ENCODE results near the gene CD38. TPM values are rescaled to one million over a fixed set of nuclear protein-coding genes. Genes with fewer than 3 reads are reported as not detected.

The CD38 gene
- total RNA-seq, 4 donors from 2014 or later, result 0.26 to 4.6 (median 1.6) TPM

DNA sequence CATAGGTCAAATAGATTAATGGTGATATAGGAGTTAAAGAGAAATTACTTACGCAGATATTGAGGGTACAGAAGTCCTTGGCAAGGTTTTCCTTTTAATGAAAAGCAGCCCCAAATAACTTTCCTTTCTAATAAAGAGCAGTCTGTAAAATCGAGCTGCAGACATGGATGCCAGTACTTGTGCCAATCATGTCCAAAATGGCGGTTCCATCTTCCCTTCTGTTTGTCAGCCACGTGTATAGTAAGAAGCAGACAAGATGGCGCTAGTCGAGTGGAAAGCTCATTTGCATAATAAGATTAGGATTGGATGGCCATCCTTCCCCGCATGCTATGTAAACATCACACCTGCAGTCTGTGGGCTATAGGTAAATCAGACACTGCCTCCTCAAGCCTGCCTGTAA lies 92.0 kb downstream of the CD38 start:
- DNase-seq, result no peak
- TF ChIP-seq POLR2A (IDR thresholded peaks at IDR 0.05), result no peak
- TF ChIP-seq, protein P1, sequence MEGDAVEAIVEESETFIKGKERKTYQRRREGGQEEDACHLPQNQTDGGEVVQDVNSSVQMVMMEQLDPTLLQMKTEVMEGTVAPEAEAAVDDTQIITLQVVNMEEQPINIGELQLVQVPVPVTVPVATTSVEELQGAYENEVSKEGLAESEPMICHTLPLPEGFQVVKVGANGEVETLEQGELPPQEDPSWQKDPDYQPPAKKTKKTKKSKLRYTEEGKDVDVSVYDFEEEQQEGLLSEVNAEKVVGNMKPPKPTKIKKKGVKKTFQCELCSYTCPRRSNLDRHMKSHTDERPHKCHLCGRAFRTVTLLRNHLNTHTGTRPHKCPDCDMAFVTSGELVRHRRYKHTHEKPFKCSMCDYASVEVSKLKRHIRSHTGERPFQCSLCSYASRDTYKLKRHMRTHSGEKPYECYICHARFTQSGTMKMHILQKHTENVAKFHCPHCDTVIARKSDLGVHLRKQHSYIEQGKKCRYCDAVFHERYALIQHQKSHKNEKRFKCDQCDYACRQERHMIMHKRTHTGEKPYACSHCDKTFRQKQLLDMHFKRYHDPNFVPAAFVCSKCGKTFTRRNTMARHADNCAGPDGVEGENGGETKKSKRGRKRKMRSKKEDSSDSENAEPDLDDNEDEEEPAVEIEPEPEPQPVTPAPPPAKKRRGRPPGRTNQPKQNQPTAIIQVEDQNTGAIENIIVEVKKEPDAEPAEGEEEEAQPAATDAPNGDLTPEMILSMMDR (IDR thresholded peaks at IDR 0.05), result no peak
- H3K27ac ChIP-seq, result no peak overlapping the region

DNA sequence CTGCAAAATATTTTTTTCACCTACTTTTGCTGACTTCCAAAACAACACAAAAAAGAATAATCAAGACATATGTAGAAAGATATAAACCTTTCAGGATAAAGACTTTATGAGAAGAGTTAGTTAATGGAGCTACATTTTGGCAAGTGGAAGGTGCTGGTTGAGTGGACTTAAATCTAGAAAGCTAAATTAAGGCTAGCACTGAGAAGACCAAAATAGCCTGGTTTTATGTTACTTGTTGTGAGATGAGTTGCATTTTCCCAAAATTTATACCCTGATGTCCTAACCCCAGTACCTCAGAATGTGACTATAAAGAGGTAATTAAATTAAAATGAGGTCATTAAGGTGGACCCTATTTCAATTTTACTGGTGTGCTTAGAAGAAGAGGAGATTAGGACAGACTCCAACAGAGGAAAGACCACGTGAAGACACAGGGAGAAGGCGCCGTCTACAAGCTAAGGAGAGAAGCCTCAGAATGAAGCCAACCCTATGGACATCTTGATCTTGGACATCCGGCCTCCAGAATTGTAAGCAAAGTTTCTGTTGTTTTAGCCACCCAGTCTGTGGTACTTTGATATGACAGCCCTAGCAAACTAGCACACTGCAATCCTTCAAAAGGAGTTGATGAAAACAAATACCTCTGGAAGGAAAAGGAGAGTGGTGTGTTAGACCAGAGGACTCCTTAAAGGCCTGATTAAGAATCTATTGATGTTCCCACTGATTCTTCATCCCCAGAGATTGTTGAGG lies 93.0 kb downstream of the CD38 start:
- intact Hi-C loops (cut with DNase I; ENCODE audit: low total_unique reads), result no loop called here
- TF ChIP-seq, protein P1 (IDR thresholded peaks at IDR 0.05), result no peak
- TF ChIP-seq POLR2A (IDR thresholded peaks at IDR 0.05), result no peak
- no peak for DNase-seq
- Histone ChIP-seq H3K4me1 (no peaks in the 10 kb centered on the region), H3K4me3 (no peak overlapping the region), H3K9me3 (no peaks in the 10 kb centered on the region), H3K36me3 (no peaks in the 10 kb centered on the region), H3K27me3 (no peaks in the 10 kb centered on the region), H3K27ac (no peak overlapping the region)

More for the DNA sequence above, 92.0 kb downstream of the CD38 start:
- Histone ChIP-seq H3K36me3 (no peaks in the 10 kb centered on the region), H3K9me3 (no peaks in the 10 kb centered on the region), H3K4me1 (no peaks in the 10 kb centered on the region), H3K4me3 (no peak overlapping the region), H3K27me3 (no peaks in the 10 kb centered on the region)
- intact Hi-C loops (cut with DNase I; ENCODE audit: low total_unique reads), result no loop called here

DNA sequence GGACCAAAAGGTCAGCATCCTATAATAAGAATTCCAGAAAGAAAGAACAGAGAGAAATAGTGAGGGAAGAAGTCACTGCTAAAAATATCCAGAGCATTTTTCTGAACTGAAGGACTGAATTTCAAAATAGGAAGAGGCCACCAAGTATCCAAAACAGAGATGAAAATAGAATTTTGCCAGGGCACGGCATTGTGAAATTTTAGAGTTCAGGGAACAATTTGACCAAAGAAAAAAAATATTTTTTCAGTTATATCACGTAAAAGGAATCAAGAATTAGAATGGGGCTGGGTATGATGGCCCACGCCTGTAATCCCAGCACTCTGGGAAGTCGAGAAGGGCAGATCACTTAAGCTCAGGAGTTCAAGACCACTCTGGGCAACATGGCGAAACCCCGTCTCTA lies 95.0 kb downstream of the CD38 start:
- no peak overlapping the region for H3K27ac ChIP-seq
- H3K36me3 ChIP-seq, result no peaks in the 10 kb centered on the region
- H3K27me3 ChIP-seq, result no peaks in the 10 kb centered on the region
- no peak for DNase-seq
- intact Hi-C loops (cut with DNase I; ENCODE audit: low total_unique reads), result no loop called here
- no peak overlapping the region for H3K4me3 ChIP-seq
- no peaks in the 10 kb centered on the region for H3K9me3 ChIP-seq
- no peak for TF ChIP-seq POLR2A (IDR thresholded peaks at IDR 0.05)
- TF ChIP-seq, protein P1 (IDR thresholded peaks at IDR 0.05), result no peak
- H3K4me1 ChIP-seq, result no peaks in the 10 kb centered on the region

DNA sequence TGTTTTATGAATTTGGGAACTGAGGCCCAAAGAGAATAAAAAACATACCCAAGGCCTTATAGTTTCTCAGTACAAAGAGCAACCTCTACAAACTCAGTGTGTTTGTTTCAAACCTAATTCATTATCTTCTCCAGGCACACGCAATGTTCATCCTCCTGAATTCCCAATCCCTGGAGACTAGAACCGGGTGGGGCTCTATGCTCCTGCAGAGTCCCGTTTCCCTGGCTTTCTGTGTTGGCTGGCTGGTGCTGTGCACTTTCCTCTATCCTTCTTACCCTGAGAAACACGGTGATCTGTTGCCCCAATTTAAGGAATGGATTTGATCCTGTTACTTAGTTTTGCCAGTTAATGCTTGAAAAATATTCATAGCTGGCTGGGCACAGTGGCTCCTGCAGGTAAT lies 96.5 kb downstream of the CD38 start:
- Histone ChIP-seq H3K9me3 (no peaks in the 10 kb centered on the region), H3K27me3 (no peaks in the 10 kb centered on the region), H3K4me3 (no peak overlapping the region), H3K27ac (no peak overlapping the region), H3K4me1 (no peaks in the 10 kb centered on the region), H3K36me3 (no peaks in the 10 kb centered on the region)
- no peak for DNase-seq
- TF ChIP-seq, protein P1 (IDR thresholded peaks at IDR 0.05), result no peak
- intact Hi-C loops (cut with DNase I; ENCODE audit: low total_unique reads), result no loop called here

DNA sequence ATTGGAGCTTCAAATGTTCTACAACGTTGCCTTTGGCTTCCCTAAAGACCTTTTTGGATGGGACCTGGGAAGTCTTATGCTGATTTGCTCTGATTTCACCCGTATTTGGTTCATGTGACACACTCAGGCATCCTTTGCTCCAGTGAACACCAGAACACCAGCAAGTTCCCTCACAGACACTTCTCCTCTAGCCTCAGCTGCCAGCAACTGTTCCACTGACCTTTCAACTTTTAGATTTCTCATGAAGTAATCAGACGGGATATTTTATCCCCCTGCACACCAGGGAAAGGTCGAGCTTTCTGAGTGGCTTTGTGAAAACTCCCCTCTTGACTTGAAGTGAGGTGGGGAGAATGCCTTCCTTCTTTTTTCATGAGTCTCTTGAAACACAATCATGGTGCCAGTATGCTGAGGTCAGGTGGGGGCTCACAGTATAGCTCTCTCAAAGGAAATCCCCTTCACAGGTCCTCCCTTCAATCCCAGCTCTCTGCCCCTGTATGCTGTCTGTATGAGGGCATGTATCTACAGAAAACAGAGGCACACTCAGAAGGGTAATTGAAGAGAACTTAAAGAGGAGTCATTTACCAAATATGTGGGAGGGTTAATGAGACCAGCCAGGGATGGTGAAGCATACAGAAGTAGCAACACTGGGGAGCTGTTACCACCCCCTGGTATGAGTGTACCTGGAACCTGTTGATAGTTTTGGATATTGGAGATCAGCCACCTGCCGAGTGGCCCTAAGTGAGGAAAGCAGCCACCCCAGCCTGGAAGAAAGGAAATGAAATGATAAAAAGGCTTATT lies 97.7 kb downstream of the CD38 start:
- no peak for TF ChIP-seq POLR2A (IDR thresholded peaks at IDR 0.05)
- TF ChIP-seq, protein P1 (IDR thresholded peaks at IDR 0.05), result no peak

More for the DNA sequence above, 97.7 kb downstream of the CD38 start:
- Histone ChIP-seq H3K27me3 (no peaks in the 10 kb centered on the region), H3K36me3 (no peaks in the 10 kb centered on the region), H3K9me3 (no peaks in the 10 kb centered on the region), H3K4me1 (no peaks in the 10 kb centered on the region), H3K27ac (no peak overlapping the region), H3K4me3 (no peak overlapping the region)
- DNase-seq, result no peak
- intact Hi-C loops (cut with DNase I; ENCODE audit: low total_unique reads), result no loop called here
